Stimulated activated CD8-positive, alpha-beta memory T cell treated with anti-CD3 and anti-CD28 coated beads, Interleukin-12 subunit alpha, Interleukin-12 subunit beta, amount 100 ng/mL, for 1 hour (primary cell): ENCODE data around the gene VPS29.

Experiments
- DNase-seq: peaks from one replicate; pipeline ENCODE4 v3.0.0-alpha.2; 2020; ENCODE audit warnings: low read depth

VPS29 gene

GRCh38 chr12:110444455-110444854 is 57.5 kb downstream of the VPS29 start:
- no peak for DNase-seq
